Measurements from ENCODE around the gene PRKAR2A. TPM values are rescaled to one million over a fixed set of nuclear protein-coding genes. Genes with fewer than 3 reads are reported as not detected.
"Not testable (repeated sequence)": the region's sequence is repeated elsewhere in the genome, so short reads cannot be mapped to it uniquely, and the experiment has no call there.

PRKAR2A gene
- total and polyA plus RNA-seq, 2 donors (not counting 3 experiments of a cell fraction or from before 2014, with no cell fraction given), result 8.6 to 69.9 TPM

GRCh38 chr3:48743773-48744172, 103.9 kb downstream of the PRKAR2A start:
- DNase-seq (ENCODE audit: low read depth, low spot score) (no peak), FAIRE-seq (no peak)
- Histone ChIP-seq H3K4me1 (ENCODE audit: control insufficient read depth, extremely low read depth, insufficient read depth, low read length) (peaks cover 3% of the 10 kb centered on the region), H3K36me3 (ENCODE audit: control insufficient read depth in 2 of 2, extremely low read depth in 1 of 2, insufficient read depth in 2 of 2, low read length in 2 of 2) (no peaks in the 10 kb centered on the region), H3K9me3 (replicated peaks; ENCODE audit: control insufficient read depth, insufficient read depth, low read length) (no peaks in the 10 kb centered on the region), H3K79me2 (ENCODE audit: control insufficient read depth, insufficient read depth, low read length) (no peaks in the 10 kb centered on the region), H3K9ac (replicated peaks; ENCODE audit: extremely low read depth, insufficient read depth, low read length) (no peak overlapping the region), H3K4me2 (ENCODE audit: insufficient read depth, low read length) (no peak overlapping the region), H2AFZ (ENCODE audit: low read depth, low read length) (no peak overlapping the region), H3K9me1 (replicated peaks; ENCODE audit: control insufficient read depth, extremely low read depth, insufficient read depth, low read length) (no peaks in the 10 kb centered on the region), H4K20me1 (replicated peaks; ENCODE audit: control insufficient read depth, extremely low read depth, insufficient read depth, low read length) (no peaks in the 10 kb centered on the region), H3K27ac (ENCODE audit: insufficient read depth, low read depth, low read length) (no peak overlapping the region), H3K4me3 (replicated peaks in 1 of 3; ENCODE audit: insufficient read depth in 1 of 3, low read depth in 1 of 3, low read length in 3 of 3) (no peak overlapping the region), H3K27me3 (ENCODE audit: control insufficient read depth in 2 of 2, insufficient read depth in 2 of 2, low read length in 2 of 2) (no peaks in the 10 kb centered on the region)
- dilution Hi-C loops (cut with MboI; ENCODE audit: extremely low pct_ligation_motif_present, low sequenced_read_pairs), result no loop called here
- ChIA-PET CTCF (interaction anchor here (1.1 to 1.2 kb wide), 2 partner anchors 17 to 207 kb away, joined by 3 read pairs; no protein-coding TSS in a partner anchor), POLR2A (no interaction called here)
- TF ChIP-seq, protein P1, sequence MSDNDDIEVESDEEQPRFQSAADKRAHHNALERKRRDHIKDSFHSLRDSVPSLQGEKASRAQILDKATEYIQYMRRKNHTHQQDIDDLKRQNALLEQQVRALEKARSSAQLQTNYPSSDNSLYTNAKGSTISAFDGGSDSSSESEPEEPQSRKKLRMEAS (IDR thresholded peaks at IDR 0.05; ENCODE audit: insufficient read depth, insufficient read length), result no peak
- TF ChIP-seq CTCF (IDR thresholded peaks at IDR 0.05; ENCODE audit: extremely low read depth in 1 of 2, insufficient read depth in 1 of 2, low read depth in 1 of 2, low read length in 2 of 2), result no peak
- TF ChIP-seq MYC (IDR thresholded peaks at IDR 0.05; ENCODE audit: low read depth, low read length), result no peak
- no peak for TF ChIP-seq JUN (IDR thresholded peaks at IDR 0.05; ENCODE audit: borderline replicate concordance, insufficient read depth, insufficient read length, low read depth)
- no peak for TF ChIP-seq GATA2 (IDR thresholded peaks at IDR 0.05; ENCODE audit: insufficient read depth, insufficient read length, low read depth, low read length)
- TF ChIP-seq POLR2A (IDR thresholded peaks at IDR 0.05; ENCODE audit: low read depth, low read length), result no peak
- no peak for TF ChIP-seq POLR2AphosphoS5 (IDR thresholded peaks at IDR 0.05; ENCODE audit: insufficient read depth, low read depth, low read length)
- no peak for TF ChIP-seq FOS (IDR thresholded peaks at IDR 0.05; ENCODE audit: borderline replicate concordance, insufficient read depth, low read length)
- TF ChIP-seq EZH2 (IDR thresholded peaks at IDR 0.05; ENCODE audit: borderline replicate concordance, low read depth, low read length, severe bottlenecking), result no peak
- intact Hi-C loops (cut with micrococcal nuclease), result no loop called here
- no TSS peak for BruUV-seq (replicated peaks)

DNA sequence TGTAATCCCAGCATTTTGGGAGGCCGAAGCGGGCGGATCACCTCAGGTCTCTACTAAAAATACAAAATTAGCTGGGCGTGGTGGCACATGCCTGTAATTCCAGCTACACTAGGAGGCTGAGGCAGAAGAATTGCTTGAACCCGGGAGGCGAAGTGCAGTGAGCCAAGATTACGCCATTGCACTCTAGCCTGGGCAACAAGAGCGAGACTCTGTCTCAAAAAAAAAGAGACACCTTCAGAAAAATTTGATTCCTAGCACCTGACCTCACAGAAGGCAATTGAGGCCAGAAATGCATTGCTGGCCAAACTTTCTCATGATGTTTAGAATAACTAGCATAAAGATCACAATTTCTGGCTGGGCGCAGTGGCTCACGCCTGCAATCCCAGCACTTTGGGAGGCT, 106.4 kb downstream of the PRKAR2A start:
- dilution Hi-C loops (cut with MboI; ENCODE audit: extremely low pct_ligation_motif_present, low sequenced_read_pairs); H2AFZ ChIP-seq (ENCODE audit: low read depth, low read length); H4K20me1 ChIP-seq (replicated peaks; ENCODE audit: control insufficient read depth, extremely low read depth, insufficient read depth, low read length); DNase-seq (ENCODE audit: low read depth, low spot score); FAIRE-seq; H3K4me3 ChIP-seq (replicated peaks in 1 of 3; ENCODE audit: insufficient read depth in 1 of 3, low read depth in 1 of 3, low read length in 3 of 3); H3K4me1 ChIP-seq (ENCODE audit: control insufficient read depth, extremely low read depth, insufficient read depth, low read length); H3K27me3 ChIP-seq (ENCODE audit: control insufficient read depth in 2 of 2, insufficient read depth in 2 of 2, low read length in 2 of 2); H3K27ac ChIP-seq (ENCODE audit: insufficient read depth, low read depth, low read length); H3K79me2 ChIP-seq (ENCODE audit: control insufficient read depth, insufficient read depth, low read length); intact Hi-C loops (cut with micrococcal nuclease); H3K36me3 ChIP-seq (ENCODE audit: control insufficient read depth in 2 of 2, extremely low read depth in 1 of 2, insufficient read depth in 2 of 2, low read length in 2 of 2); H3K9me3 ChIP-seq (replicated peaks; ENCODE audit: control insufficient read depth, insufficient read depth, low read length); H3K9ac ChIP-seq (replicated peaks; ENCODE audit: extremely low read depth, insufficient read depth, low read length); H3K9me1 ChIP-seq (replicated peaks; ENCODE audit: control insufficient read depth, extremely low read depth, insufficient read depth, low read length); BruUV-seq (replicated peaks); H3K4me2 ChIP-seq (ENCODE audit: insufficient read depth, low read length); POLR2A ChIA-PET: not testable (repeated sequence)
- CTCF ChIA-PET, result interaction anchor here (0.7 to 2.4 kb wide), 3 partner anchors 9 to 211 kb away, joined by 3 to 13 read pairs (median 4); no protein-coding TSS in a partner anchor

Data from endothelial cell of umbilical vein (primary cell).